NCI-H146 (cell line): ENCODE measurements around the gene TMCO4.
"Not testable (repeated sequence)": the region's sequence is repeated elsewhere in the genome, so short reads cannot be mapped to it uniquely, and the experiment has no call there.

ENCODE experiments used
- DNase-seq: peaks from one replicate; lab custom pipeline; 2025; lab: John Stamatoyannopoulos, UW

Gene TMCO4

GRCh38 chr1:19656134-19656779, 143.5 kb downstream of the TMCO4 start:
- no peak for DNase-seq

GRCh38 chr1:19655718-19656080, 144.0 kb downstream of the TMCO4 start:
- no peak for DNase-seq

- DNase-seq = no peak
Measured at GRCh38 chr1:19654886-19655717, 144.6 kb downstream of the TMCO4 start.

- no peak for DNase-seq
Measured at GRCh38 chr1:19654386-19654785, 145.3 kb downstream of the TMCO4 start.

- DNase-seq = peak; percentile 26
Measured at GRCh38 chr1:19651141-19651737, 148.5 kb downstream of the TMCO4 start.

- DNase-seq = no peak
Measured at GRCh38 chr1:19650416-19651140, 149.1 kb downstream of the TMCO4 start.

- DNase-seq = no peak
Measured at GRCh38 chr1:19648689-19649088, 151.0 kb downstream of the TMCO4 start.

GRCh38 chr1:19648239-19648638, 151.5 kb downstream of the TMCO4 start:
- no peak for DNase-seq

- DNase-seq = no peak
Measured at GRCh38 chr1:19647643-19648042, 152.1 kb downstream of the TMCO4 start.

GRCh38 chr1:19646377-19647319, 153.1 kb downstream of the TMCO4 start:
- DNase-seq = no peak

GRCh38 chr1:19645411-19646251, 154.1 kb downstream of the TMCO4 start:
- no peak for DNase-seq

- peak; percentile 15 for DNase-seq
Measured at GRCh38 chr1:19644681-19645410, 154.9 kb downstream of the TMCO4 start.

GRCh38 chr1:19644395-19644680, 155.4 kb downstream of the TMCO4 start:
- no peak for DNase-seq

GRCh38 chr1:19643602-19644394, 155.9 kb downstream of the TMCO4 start, which contains the start of gene NBL1:
TSS of gene NBL1 (plus strand) at chr1:19644311. CDS start at chr1:19655031, 10,720 bp downstream.
- DNase-seq = peak; percentile 52

- DNase-seq = no peak
Measured at GRCh38 chr1:19643121-19643520, 156.6 kb downstream of the TMCO4 start.

- peak; percentile 43 for DNase-seq
Measured at GRCh38 chr1:19640363-19641316, 159.1 kb downstream of the TMCO4 start.

GRCh38 chr1:19639999-19640362, 159.7 kb downstream of the TMCO4 start:
- no peak for DNase-seq

GRCh38 chr1:19639228-19639627, 160.5 kb downstream of the TMCO4 start:
- DNase-seq = not testable (repeated sequence)
